HL-60 (cell line): ENCODE data around the gene ZNRF3.

Experiments
- GABPA ChIP-seq: IDR thresholded peaks from 2 replicates; pipeline ENCODE4 v1.6.1; 2012; ENCODE audit warnings: low read depth
- POLR2AphosphoS5 ChIP-seq: IDR thresholded peaks from 2 replicates; pipeline ENCODE4 v1.6.1; 2012; ENCODE audit warnings: low read depth
- SPI1 ChIP-seq: IDR thresholded peaks from 2 replicates; pipeline ENCODE4 v1.6.1; 2012; ENCODE audit warnings: low read depth, mild to moderate bottlenecking, borderline replicate concordance
- TF ChIP-seq, protein P1 (sequence below): IDR thresholded peaks from one replicate; pipeline ENCODE4 v1.5.1; 2011; ENCODE audit warnings: low read length, control low read depth, inconsistent platforms; ENCODE audit not compliant: insufficient read depth
- TF ChIP-seq, protein P2 (sequence below): IDR thresholded peaks from 2 replicates; pipeline ENCODE4 v1.6.1; 2012; ENCODE audit warnings: low read depth; ENCODE audit not compliant: insufficient replicate concordance

DNA sequence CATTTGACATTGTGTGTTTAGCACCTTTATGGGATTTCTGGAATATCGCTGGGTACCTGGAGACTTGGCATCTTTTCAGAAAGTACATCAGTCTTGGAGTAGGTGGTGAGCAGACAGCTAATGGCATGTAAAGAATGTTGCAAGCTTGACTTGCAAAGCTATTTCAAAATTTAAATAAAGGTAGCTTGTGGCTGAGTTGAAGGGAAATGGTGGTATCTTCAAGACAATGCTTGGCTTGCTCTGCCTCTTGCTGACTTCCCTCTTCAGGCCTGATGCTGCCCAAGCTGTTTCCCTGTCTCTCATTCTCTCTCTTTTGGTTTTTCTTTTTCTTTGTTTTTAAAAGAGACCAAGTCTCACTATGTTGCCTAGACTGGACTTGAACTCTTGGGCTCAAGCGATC, 13.2 kb downstream of the ZNRF3 start:
- TF ChIP-seq, protein P1, sequence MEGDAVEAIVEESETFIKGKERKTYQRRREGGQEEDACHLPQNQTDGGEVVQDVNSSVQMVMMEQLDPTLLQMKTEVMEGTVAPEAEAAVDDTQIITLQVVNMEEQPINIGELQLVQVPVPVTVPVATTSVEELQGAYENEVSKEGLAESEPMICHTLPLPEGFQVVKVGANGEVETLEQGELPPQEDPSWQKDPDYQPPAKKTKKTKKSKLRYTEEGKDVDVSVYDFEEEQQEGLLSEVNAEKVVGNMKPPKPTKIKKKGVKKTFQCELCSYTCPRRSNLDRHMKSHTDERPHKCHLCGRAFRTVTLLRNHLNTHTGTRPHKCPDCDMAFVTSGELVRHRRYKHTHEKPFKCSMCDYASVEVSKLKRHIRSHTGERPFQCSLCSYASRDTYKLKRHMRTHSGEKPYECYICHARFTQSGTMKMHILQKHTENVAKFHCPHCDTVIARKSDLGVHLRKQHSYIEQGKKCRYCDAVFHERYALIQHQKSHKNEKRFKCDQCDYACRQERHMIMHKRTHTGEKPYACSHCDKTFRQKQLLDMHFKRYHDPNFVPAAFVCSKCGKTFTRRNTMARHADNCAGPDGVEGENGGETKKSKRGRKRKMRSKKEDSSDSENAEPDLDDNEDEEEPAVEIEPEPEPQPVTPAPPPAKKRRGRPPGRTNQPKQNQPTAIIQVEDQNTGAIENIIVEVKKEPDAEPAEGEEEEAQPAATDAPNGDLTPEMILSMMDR: no peak
- TF ChIP-seq POLR2AphosphoS5 (no peak), GABPA (no peak), SPI1 (peak; percentile 72; the same call in 1 of the 2 replicates)
- TF ChIP-seq, protein P2, sequence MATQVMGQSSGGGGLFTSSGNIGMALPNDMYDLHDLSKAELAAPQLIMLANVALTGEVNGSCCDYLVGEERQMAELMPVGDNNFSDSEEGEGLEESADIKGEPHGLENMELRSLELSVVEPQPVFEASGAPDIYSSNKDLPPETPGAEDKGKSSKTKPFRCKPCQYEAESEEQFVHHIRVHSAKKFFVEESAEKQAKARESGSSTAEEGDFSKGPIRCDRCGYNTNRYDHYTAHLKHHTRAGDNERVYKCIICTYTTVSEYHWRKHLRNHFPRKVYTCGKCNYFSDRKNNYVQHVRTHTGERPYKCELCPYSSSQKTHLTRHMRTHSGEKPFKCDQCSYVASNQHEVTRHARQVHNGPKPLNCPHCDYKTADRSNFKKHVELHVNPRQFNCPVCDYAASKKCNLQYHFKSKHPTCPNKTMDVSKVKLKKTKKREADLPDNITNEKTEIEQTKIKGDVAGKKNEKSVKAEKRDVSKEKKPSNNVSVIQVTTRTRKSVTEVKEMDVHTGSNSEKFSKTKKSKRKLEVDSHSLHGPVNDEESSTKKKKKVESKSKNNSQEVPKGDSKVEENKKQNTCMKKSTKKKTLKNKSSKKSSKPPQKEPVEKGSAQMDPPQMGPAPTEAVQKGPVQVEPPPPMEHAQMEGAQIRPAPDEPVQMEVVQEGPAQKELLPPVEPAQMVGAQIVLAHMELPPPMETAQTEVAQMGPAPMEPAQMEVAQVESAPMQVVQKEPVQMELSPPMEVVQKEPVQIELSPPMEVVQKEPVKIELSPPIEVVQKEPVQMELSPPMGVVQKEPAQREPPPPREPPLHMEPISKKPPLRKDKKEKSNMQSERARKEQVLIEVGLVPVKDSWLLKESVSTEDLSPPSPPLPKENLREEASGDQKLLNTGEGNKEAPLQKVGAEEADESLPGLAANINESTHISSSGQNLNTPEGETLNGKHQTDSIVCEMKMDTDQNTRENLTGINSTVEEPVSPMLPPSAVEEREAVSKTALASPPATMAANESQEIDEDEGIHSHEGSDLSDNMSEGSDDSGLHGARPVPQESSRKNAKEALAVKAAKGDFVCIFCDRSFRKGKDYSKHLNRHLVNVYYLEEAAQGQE: no peak
